NCI-H2196 treated with DMSO at 0.1 percent for 48 hours (cell line): ENCODE measurements around the gene MGAT3.

Source experiments
- DNase-seq: peaks from one replicate; lab custom pipeline; 2025; ENCODE audit not compliant: unreplicated experiment; lab: John Stamatoyannopoulos, UW

MGAT3 gene

GRCh38 chr22:39427751-39428596 is 28.8 kb upstream of the MGAT3 start:
- DNase-seq: no peak

GRCh38 chr22:39428597-39429071 is 28.2 kb upstream of the MGAT3 start:
- DNase-seq: no peak

GRCh38 chr22:39429186-39429585 is 27.6 kb upstream of the MGAT3 start:
- DNase-seq: no peak

- no peak for DNase-seq
Measured at GRCh38 chr22:39429916-39430575, 26.8 kb upstream of the MGAT3 start.

- DNase-seq: no peak
Measured at GRCh38 chr22:39430576-39431150, 26.1 kb upstream of the MGAT3 start.

- no peak for DNase-seq
Measured at GRCh38 chr22:39431216-39431801, 25.5 kb upstream of the MGAT3 start.

- no peak for DNase-seq
Measured at GRCh38 chr22:39431821-39432251, 25.0 kb upstream of the MGAT3 start.

- DNase-seq: no peak
Measured at GRCh38 chr22:39432361-39432811, 24.4 kb upstream of the MGAT3 start.

- no peak for DNase-seq
Measured at GRCh38 chr22:39433476-39434242, 23.2 kb upstream of the MGAT3 start.

GRCh38 chr22:39434243-39434653 is 22.6 kb upstream of the MGAT3 start:
- DNase-seq: no peak

- DNase-seq: no peak
Measured at GRCh38 chr22:39434721-39435120, 22.1 kb upstream of the MGAT3 start.

- no peak for DNase-seq
Measured at GRCh38 chr22:39435616-39436015, 21.2 kb upstream of the MGAT3 start.

GRCh38 chr22:39437791-39438704 is 18.8 kb upstream of the MGAT3 start:
- no peak for DNase-seq

- no peak for DNase-seq
Measured at GRCh38 chr22:39439170-39439569, 17.6 kb upstream of the MGAT3 start.

GRCh38 chr22:39443398-39443797 is 13.4 kb upstream of the MGAT3 start:
- no peak for DNase-seq

GRCh38 chr22:39444247-39444800 is 12.5 kb upstream of the MGAT3 start:
- no peak for DNase-seq

- no peak for DNase-seq
Measured at GRCh38 chr22:39444937-39445465, 11.8 kb upstream of the MGAT3 start.

- DNase-seq: no peak
Measured at GRCh38 chr22:39445678-39446077, 11.1 kb upstream of the MGAT3 start.

- no peak for DNase-seq
Measured at GRCh38 chr22:39446239-39446721, 10.5 kb upstream of the MGAT3 start.
